H1 (cell line): ENCODE results near the gene PGM2L1.

Experiments
- CTCF ChIP-seq, 3 experiments: IDR thresholded peaks; 1 replicate in 2 of 3; 2 replicates in 1 of 3; pipeline versions ENCODE4 v1.5.1 to v1.6.1; 2011; ENCODE audit warnings: low read length in 3 of 3, mild to moderate bottlenecking in 3 of 3, inconsistent platforms in 2 of 3, low read depth in 1 of 3, moderate library complexity in 1 of 3; ENCODE audit not compliant: insufficient read depth in 1 of 3; ENCODE audit errors: control extremely low read depth in 1 of 3
- EP300 ChIP-seq, 2 experiments: IDR thresholded peaks; 1 replicate in 1 of 2; 2 replicates in 1 of 2; pipeline ENCODE4 v1.6.1; 2011 to 2012; ENCODE audit warnings: low read depth in 2 of 2, low read length in 2 of 2, mild to moderate bottlenecking in 2 of 2, borderline replicate concordance in 1 of 2, inconsistent platforms in 1 of 2, moderate library complexity in 1 of 2
- JUND ChIP-seq: IDR thresholded peaks from 2 replicates; pipeline ENCODE4 v1.6.1; 2011; ENCODE audit warnings: mild to moderate bottlenecking, improper control_type of control experiment, low read length
- KDM5A ChIP-seq: fragments of 200-600 bp; IDR thresholded peaks from 2 replicates; pipeline ENCODE4 v1.7.1; 2012; ENCODE audit warnings: mild to moderate bottlenecking, low read length, inconsistent platforms, mixed read lengths
- POLR2AphosphoS5 ChIP-seq: IDR thresholded peaks from 2 replicates; pipeline ENCODE4 v1.6.1; 2011; ENCODE audit warnings: low read depth, low read length
- RAD21 ChIP-seq, 2 experiments: IDR thresholded peaks in 1 of 2; conservative IDR thresholded peaks in 1 of 2; 2 replicates each; pipeline ENCODE4 v1.6.1; 2011; ENCODE audit warnings: low read depth in 2 of 2, low read length in 2 of 2, improper control_type of control experiment in 1 of 2, inconsistent platforms in 1 of 2, mild to moderate bottlenecking in 1 of 2, moderate library complexity in 1 of 2
- SAP30 ChIP-seq: fragments of 300-600 bp; sonication (generic); IDR thresholded peaks from 2 replicates; pipeline ENCODE4 v1.7.1; 2012; ENCODE audit warnings: low read length, moderate library complexity, mild to moderate bottlenecking, inconsistent platforms; ENCODE audit not compliant: insufficient read depth, insufficient replicate concordance
- YY1 ChIP-seq: IDR thresholded peaks from 2 replicates; pipeline ENCODE4 v1.6.1; 2011; ENCODE audit warnings: low read depth, mild to moderate bottlenecking, low read length

- TF ChIP-seq SAP30 (no peak), CTCF (IDR thresholded peaks at IDR 0.05; ENCODE audit: control extremely low read depth in 1 of 3, insufficient read depth in 1 of 3, low read depth in 1 of 3, low read length in 3 of 3) (no peak), RAD21 (IDR thresholded peaks at IDR 0.05 in 1 of 2, conservative IDR thresholded peaks at IDR 0.05 in 1 of 2; ENCODE audit: low read depth in 2 of 2, low read length in 2 of 2) (no peak), POLR2AphosphoS5 (no peak), YY1 (no peak), KDM5A (no peak), EP300 (IDR thresholded peaks at IDR 0.05; ENCODE audit: borderline replicate concordance in 1 of 2, low read depth in 2 of 2, low read length in 2 of 2) (no peak), JUND (no peak)
These were observed 46.1 kb upstream of the PGM2L1 start for GRCh38 chr11:74444173-74444826.
